Measurements from ENCODE around the gene CFAP53. TPM values are rescaled to one million over a fixed set of nuclear protein-coding genes. Genes with fewer than 3 reads are reported as not detected.

The CFAP53 gene
- total and polyA plus RNA-seq, 8 donors, result 0.20 to 6.3 (median 3.5) TPM

DNA sequence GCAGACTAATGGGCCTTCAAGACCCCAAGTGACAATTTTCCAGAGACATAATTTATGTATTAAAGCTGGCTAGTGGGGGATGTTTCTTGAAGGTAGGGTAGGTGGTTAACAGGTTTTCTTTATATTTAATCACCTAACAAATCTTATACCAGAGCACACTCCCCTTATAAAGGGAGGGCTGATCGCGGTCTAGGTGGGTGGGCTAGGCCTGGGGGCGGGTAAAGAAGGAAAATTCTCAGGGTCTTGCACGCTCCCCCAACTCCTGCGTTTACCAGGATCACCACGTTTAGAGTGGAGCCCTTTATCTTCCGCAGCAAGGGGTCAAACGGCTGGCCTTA, 41.1 kb upstream of the CFAP53 start:
- no peaks in the 10 kb centered on the region for H3K9me3 ChIP-seq
- no peak for DNase-seq
- H3K27ac ChIP-seq, result peak overlapping the region in 1 of 2 donors; percentile 69
- ATAC-seq, result no peak
- H3K4me3 ChIP-seq, result peak overlapping the region; percentile 26 to 40
- peaks cover 12 to 83% of the 10 kb centered on the region in 2 donors for H3K27me3 ChIP-seq
- TF ChIP-seq, protein P1, sequence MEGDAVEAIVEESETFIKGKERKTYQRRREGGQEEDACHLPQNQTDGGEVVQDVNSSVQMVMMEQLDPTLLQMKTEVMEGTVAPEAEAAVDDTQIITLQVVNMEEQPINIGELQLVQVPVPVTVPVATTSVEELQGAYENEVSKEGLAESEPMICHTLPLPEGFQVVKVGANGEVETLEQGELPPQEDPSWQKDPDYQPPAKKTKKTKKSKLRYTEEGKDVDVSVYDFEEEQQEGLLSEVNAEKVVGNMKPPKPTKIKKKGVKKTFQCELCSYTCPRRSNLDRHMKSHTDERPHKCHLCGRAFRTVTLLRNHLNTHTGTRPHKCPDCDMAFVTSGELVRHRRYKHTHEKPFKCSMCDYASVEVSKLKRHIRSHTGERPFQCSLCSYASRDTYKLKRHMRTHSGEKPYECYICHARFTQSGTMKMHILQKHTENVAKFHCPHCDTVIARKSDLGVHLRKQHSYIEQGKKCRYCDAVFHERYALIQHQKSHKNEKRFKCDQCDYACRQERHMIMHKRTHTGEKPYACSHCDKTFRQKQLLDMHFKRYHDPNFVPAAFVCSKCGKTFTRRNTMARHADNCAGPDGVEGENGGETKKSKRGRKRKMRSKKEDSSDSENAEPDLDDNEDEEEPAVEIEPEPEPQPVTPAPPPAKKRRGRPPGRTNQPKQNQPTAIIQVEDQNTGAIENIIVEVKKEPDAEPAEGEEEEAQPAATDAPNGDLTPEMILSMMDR (IDR thresholded peaks at IDR 0.05), result no peak
- intact Hi-C loops (cut with DNase I), result no loop called here
- peaks cover 6 to 14% of the 10 kb centered on the region in 2 donors for H3K4me1 ChIP-seq
- H3K36me3 ChIP-seq, result no peaks in the 10 kb centered on the region

GRCh38 chr18:50306944-50307343, 40.6 kb upstream of the CFAP53 start:
- H3K36me3 ChIP-seq, result no peaks in the 10 kb centered on the region
- DNase-seq (no peak), ATAC-seq (peak; percentile 11)
- H3K27ac ChIP-seq, result no peak overlapping the region
- intact Hi-C loops (cut with DNase I), result no loop called here
- peaks cover 6 to 14% of the 10 kb centered on the region in 2 donors for H3K4me1 ChIP-seq
- TF ChIP-seq, protein P1 (IDR thresholded peaks at IDR 0.05), result no peak
- no peak overlapping the region for H3K4me3 ChIP-seq
- H3K27me3 ChIP-seq, result peaks cover 12 to 83% of the 10 kb centered on the region in 2 donors
- no peaks in the 10 kb centered on the region for H3K9me3 ChIP-seq

- H3K4me1 ChIP-seq, result peaks cover 0 to 14% of the 10 kb centered on the region in 2 donors
- H3K4me3 ChIP-seq, result no peak overlapping the region
- TF ChIP-seq, protein P1 (IDR thresholded peaks at IDR 0.05), result no peak
- peaks cover 35 to 77% of the 10 kb centered on the region in 2 donors for H3K27me3 ChIP-seq
- no peaks in the 10 kb centered on the region for H3K36me3 ChIP-seq
- ATAC-seq, result no peak
- DNase-seq, result no peak
- no peak overlapping the region for H3K27ac ChIP-seq
- intact Hi-C loops (cut with DNase I), result no loop called here
- H3K9me3 ChIP-seq, result no peaks in the 10 kb centered on the region
Observed at GRCh38 chr18:50301074-50301473, 34.8 kb upstream of the CFAP53 start.

DNA sequence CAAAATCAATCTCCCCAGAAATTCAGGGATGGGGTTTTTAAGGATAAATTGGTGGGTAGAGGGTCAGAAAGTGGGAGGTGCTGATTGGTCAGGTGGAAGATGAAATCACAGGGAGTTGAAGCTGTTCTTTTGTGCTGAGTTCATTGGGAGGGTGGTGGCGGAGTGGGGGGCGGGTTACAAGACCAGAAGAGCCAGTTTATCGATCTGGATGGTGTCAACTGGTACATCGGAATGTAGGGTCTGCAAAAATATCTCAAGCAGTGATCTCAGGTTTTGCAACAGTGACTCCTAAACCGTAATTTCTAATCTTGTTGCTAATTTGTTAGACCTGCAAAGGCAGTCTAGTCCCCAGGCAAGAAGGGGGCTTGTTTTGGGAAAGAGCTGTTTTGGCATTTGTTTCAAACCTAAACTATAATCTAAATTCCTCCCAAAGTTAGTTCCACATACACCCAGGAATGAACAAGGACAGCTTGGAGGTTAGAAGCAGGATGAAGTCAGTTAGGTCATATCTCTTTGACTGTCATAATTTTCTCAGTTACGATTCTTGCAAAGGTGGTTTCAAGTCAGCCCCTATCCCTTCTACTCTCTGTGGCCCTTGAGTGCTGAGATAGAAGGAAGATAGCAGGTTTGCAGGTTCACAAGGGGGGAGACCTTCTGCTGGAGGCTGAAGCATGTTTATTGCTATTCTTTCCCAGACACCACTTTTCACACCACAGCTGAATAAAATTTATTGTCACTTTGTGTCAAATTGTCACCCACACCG, 33.5 kb upstream of the CFAP53 start:
- intact Hi-C loops (cut with DNase I), result no loop called here
- ATAC-seq, result no peak
- Histone ChIP-seq H3K9me3 (no peaks in the 10 kb centered on the region), H3K4me3 (no peak overlapping the region), H3K4me1 (peaks cover 0 to 14% of the 10 kb centered on the region in 2 donors), H3K36me3 (no peaks in the 10 kb centered on the region), H3K27ac (no peak overlapping the region), H3K27me3 (peaks cover 28 to 73% of the 10 kb centered on the region in 2 donors)
- DNase-seq, result no peak
- TF ChIP-seq, protein P1 (IDR thresholded peaks at IDR 0.05), result no peak

- intact Hi-C loops (cut with DNase I), result no loop called here
- TF ChIP-seq, protein P1 (IDR thresholded peaks at IDR 0.05), result no peak
- no peaks in the 10 kb centered on the region for H3K9me3 ChIP-seq
- peaks cover 0 to 14% of the 10 kb centered on the region in 2 donors for H3K4me1 ChIP-seq
- peak; percentile 17 for ATAC-seq
- no peak overlapping the region for H3K27ac ChIP-seq
- peak in 1 of 4 donors; percentile 80 for DNase-seq
- no peaks in the 10 kb centered on the region for H3K36me3 ChIP-seq
- H3K4me3 ChIP-seq, result peak overlapping the region; percentile 34 to 37
- peaks cover 24 to 62% of the 10 kb centered on the region in 2 donors for H3K27me3 ChIP-seq
Observed at GRCh38 chr18:50298443-50299284, 32.4 kb upstream of the CFAP53 start.
